NCI-H187 treated with DMSO at 0.1 percent for 48 hours (cell line): ENCODE data around the gene CCDC88C.

Source experiments
- DNase-seq: peaks from one replicate; lab custom pipeline; 2025; lab: John Stamatoyannopoulos, UW

Gene CCDC88C

DNA sequence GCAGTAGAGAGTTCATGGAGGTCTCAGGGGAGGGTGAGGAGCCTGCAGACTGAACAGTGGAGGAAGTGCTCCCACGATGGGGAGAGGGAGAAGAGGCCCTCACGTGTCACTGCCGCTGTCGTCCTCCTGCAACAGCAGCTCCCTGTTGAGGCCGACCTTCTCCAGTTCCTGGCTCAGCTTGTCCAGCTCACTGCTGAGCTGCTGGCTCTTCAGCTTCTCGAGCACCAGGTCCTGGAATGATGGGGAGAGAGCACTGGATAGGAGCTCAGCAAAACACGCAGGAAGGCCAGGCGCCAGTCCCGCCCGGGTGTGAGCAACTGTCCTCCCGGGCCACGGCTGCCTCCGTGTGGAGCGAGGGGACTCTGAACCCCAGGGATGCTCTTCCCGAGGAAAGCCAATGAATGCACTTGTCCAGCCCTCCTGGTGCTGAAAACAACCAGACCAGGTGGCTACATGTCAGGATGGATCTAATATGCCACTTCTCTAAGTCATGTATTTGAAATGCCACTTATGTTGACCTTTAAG lies 107.8 kb downstream of the CCDC88C start:
- DNase-seq, result no peak

- no peak for DNase-seq
Observed at GRCh38 chr14:91308337-91308736, 109.3 kb downstream of the CCDC88C start.

- no peak for DNase-seq
Observed at GRCh38 chr14:91307652-91308051, 110.0 kb downstream of the CCDC88C start.

- no peak for DNase-seq
Observed at GRCh38 chr14:91307046-91307445, 110.6 kb downstream of the CCDC88C start.

DNA sequence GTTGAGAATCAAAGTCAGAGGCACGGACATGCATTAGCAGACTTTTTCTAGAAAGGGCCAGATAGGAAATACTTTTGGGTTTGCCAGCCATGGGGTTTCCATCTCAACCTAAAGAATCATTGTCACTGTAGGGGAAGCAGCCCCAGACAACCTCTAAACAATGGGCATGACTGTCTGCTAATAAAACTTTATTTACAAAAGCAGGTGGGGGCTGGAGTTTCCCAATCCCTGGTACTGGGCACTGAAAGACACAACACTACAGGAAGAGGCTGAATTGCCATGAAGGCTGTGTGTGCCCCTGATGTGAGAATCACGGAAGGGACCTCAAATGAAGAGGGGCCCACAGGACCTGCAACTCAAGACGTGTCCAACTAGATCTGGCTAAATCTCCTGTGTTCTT lies 111.1 kb downstream of the CCDC88C start:
- no peak for DNase-seq

GRCh38 chr14:91305650-91306431 lies 111.8 kb downstream of the CCDC88C start:
- DNase-seq, result no peak

GRCh38 chr14:91303924-91304229 lies 113.7 kb downstream of the CCDC88C start:
- DNase-seq, result no peak

- no peak for DNase-seq
Observed at GRCh38 chr14:91303091-91303923, 114.3 kb downstream of the CCDC88C start.

DNA sequence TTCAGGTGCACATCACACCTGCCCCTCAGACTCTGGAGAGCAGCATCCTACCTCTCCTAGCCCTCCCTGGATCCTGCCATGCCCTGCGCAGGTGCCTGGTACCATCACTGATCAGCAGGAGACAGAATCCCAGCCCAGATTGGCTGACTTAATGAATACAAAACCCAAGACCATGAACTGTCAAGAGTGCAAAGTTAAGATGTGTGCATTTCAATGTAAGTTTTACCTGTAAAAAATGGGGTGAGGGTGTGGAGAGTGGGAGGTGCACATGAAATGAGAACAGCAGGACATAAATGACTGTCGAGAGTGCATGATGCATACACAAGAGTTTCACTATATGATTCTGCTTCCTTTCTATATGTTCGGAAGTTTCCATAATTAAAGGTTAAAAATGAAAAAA lies 115.2 kb downstream of the CCDC88C start:
- no peak for DNase-seq

DNA sequence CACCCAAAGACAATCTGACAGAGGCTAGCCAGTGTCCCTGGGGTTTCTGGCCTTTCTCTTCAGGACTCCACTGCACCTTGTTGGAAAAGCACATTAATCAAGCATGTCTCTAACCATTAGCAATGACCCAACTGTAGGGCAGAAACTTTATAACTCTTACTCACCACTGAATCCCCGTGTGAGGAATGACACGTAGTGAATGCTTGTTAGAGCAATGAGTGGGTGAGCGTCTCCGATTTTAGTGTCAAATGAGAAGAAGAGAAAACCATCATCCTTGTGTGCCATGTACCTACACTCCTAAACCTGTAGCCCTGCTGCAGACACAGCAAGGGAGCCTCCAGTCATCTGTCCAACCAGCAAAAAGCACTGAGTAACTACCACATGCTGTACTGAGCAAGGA lies 116.7 kb downstream of the CCDC88C start:
- DNase-seq, result no peak

DNA sequence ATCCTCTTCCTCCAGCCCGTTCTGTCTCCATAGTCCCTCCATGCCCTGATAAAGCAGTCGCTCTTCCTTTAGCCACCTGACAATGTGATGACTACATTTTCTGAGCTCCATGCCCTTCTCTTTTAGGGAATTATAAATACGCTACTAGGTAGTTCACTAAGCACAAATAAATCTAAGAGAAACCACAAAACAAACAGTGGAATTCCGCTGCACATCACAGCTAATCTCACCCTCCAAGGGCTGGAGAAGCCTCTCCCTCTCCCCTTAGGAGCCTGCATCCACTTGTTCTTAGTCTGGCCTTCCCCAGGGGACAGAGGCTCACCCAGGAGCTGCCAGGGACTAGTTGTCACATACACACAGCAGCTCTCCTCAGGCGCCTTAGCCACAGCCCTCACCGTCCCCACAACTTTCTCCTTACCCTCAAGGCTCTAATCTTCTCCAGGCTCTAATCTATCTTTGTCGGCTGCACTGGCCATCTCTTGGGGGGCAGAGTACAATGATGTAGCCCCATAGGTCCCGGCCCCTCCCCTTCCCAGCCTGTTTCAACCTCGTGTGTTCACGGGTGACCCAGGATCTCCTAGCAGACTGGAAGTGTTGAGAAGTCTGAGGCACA lies 117.2 kb downstream of the CCDC88C start:
- DNase-seq, result no peak

- DNase-seq, result peak; percentile 58
Observed at GRCh38 chr14:91299121-91300115, 118.2 kb downstream of the CCDC88C start.

DNA sequence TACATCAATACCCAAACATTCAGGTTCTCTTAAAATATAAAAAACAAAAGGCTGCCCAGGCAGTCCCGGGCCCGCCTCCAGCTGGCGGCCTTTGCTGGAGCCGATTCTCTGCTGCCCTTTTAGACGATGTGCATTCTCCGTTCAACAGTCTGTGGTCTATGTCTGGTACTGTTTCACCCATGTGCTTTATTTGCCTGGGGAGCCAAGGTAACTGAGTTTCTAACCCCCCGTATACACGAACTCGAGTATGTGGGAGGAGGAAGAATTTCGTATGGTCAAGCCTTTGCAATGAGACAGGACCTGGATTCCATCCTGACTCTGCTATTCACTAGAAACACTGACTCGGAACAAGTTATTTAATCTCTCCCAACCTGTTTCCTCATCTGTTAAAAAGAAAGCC lies 119.0 kb downstream of the CCDC88C start:
- DNase-seq, result no peak

DNA sequence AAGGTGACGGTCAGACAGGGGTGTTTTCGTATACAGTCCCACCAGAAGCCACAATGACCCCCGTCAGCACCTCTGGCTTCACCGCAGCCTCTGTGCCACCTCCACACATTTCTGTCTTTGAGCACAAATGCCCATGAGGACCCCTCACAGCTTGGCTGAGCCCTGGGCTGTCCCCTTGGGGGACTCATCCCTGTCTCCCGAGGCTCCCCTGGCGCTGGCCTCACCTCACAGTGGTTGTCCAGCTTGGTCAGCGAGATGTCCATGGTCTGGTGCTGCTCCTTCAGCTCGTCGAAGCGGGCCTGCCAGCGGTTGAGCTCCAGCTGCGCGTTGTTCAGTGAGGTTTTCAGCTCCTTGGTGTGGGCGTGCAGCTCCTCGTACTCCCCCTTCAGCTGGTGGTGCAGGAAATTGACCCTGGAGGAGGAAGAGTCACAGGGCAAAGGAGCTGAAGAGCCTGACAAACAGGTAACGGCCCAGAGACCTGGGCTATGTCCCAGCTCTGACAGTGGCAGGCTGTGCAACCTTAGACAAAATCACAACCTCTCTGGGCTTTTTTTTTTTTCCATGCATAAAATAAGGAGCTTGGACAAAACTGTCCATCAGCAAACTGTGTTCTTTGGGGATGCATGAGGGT lies 120.4 kb downstream of the CCDC88C start:
- DNase-seq, result no peak

GRCh38 chr14:91295851-91296796 lies 121.5 kb downstream of the CCDC88C start:
- no peak for DNase-seq

DNA sequence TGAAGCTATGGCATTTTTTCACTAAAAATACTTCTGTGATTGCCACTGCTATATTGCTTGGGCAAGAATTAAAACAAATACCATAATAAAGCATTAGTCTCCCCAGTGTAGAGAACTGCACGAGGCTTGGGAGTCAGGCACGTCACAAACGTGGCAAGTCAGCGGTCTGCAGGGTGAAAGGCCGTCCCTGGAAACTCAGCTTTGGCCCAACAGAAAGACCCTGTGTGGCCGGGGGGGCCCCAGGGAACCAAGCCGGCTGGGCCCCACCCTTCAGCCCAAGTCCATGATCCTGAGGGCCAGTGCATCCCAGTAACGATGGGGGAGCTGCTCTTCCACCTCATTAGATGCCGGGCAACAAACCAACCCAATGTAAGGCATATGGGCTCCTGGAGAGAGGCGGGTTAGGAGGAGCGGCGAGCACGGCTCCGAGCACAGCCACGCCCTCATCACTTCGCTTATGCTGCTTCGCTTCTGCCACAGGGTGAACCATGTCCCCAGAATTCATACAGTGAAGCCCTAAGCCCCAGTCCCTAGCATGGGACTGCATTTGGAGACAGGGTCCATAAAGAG lies 122.3 kb downstream of the CCDC88C start:
- no peak for DNase-seq

DNA sequence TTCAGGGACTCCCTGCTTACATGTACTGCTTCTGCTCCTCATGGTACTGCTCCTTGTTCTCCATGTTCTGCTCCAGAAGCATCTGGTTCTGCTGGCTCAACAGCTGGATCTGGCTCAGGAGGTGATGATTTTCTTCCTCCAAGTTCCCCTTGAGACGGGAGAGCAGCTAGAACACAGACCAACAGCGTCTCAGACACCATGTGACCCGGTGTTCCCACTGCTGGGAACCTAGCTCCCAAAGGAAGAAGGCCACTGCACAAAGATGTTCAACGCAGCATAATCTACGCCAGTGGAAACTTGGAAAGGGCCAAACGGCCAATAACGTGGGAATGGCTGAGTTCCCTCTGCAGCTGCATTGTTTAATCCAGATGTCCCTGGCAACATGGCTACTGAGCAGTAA lies 123.5 kb downstream of the CCDC88C start:
- DNase-seq, result no peak

GRCh38 chr14:91293281-91293680 lies 124.3 kb downstream of the CCDC88C start:
- no peak for DNase-seq

- DNase-seq, result no peak
Observed at GRCh38 chr14:91292491-91292890, 125.1 kb downstream of the CCDC88C start.
